ENCODE data around the gene SAPCD1.
A peak's percentile ranks its signal among the peaks of the same experiment; 100 is the strongest.

The SAPCD1 gene

GRCh38 chr6:31723980-31724691, 38.3 kb upstream of the SAPCD1 start:
- Mint-ChIP-seq H3K4me1 (ENCODE audit: low read depth in 2 of 2) (peaks cover 7 to 26% of the 10 kb centered on the region in 2 donors), H3K27me3 (no peaks in the 10 kb centered on the region), H3K9me3 (no peaks in the 10 kb centered on the region), H3K4me3 (no peak overlapping the region), H3K27ac (peak overlapping the region; percentile 33 to 44), H3K36me3 (ENCODE audit: insufficient read depth) (peaks cover 6% of the 10 kb centered on the region)
- no peak for DNase-seq
- ATAC-seq (replicated peaks), result no peak

- H3K9me3 Mint-ChIP-seq, result no peaks in the 10 kb centered on the region
- peaks cover 20 to 38% of the 10 kb centered on the region in 2 donors for H3K4me1 Mint-ChIP-seq (ENCODE audit: low read depth in 2 of 2)
- no peak overlapping the region for H3K4me3 Mint-ChIP-seq
- no peak for DNase-seq
- H3K36me3 Mint-ChIP-seq (ENCODE audit: insufficient read depth), result peaks cover 18% of the 10 kb centered on the region
- no peaks in the 10 kb centered on the region for H3K27me3 Mint-ChIP-seq
- H3K27ac Mint-ChIP-seq, result peak overlapping the region in 1 of 2 donors; percentile 53
- ATAC-seq (replicated peaks), result no peak
These were observed 36.7 kb upstream of the SAPCD1 start for GRCh38 chr6:31725502-31726350.

GRCh38 chr6:31727034-31727716, 35.3 kb upstream of the SAPCD1 start:
- peak overlapping the region; percentile 58 to 95 for H3K4me3 Mint-ChIP-seq
- no peaks in the 10 kb centered on the region for H3K9me3 Mint-ChIP-seq
- H3K36me3 Mint-ChIP-seq (ENCODE audit: insufficient read depth), result peaks cover 32% of the 10 kb centered on the region
- H3K27me3 Mint-ChIP-seq, result no peaks in the 10 kb centered on the region
- peaks cover 27 to 41% of the 10 kb centered on the region in 2 donors for H3K4me1 Mint-ChIP-seq (ENCODE audit: low read depth in 2 of 2)
- no peak for DNase-seq
- peak overlapping the region; percentile 3 to 35 for H3K27ac Mint-ChIP-seq
- peak; percentile 28 for ATAC-seq (replicated peaks)

- no peak for ATAC-seq (replicated peaks)
- Mint-ChIP-seq H3K9me3 (no peaks in the 10 kb centered on the region), H3K36me3 (ENCODE audit: insufficient read depth) (peaks cover 35% of the 10 kb centered on the region), H3K27me3 (no peaks in the 10 kb centered on the region), H3K4me1 (ENCODE audit: low read depth in 2 of 2) (peaks cover 28 to 41% of the 10 kb centered on the region in 2 donors), H3K27ac (peak overlapping the region in 1 of 2 donors; percentile 3), H3K4me3 (peak overlapping the region; percentile 95 to 97)
- no peak for DNase-seq
These were observed 34.5 kb upstream of the SAPCD1 start for GRCh38 chr6:31727717-31728671.

- Mint-ChIP-seq H3K36me3 (ENCODE audit: insufficient read depth) (peaks cover 44% of the 10 kb centered on the region), H3K4me1 (ENCODE audit: low read depth in 2 of 2) (peaks cover 38 to 44% of the 10 kb centered on the region in 2 donors), H3K4me3 (peak within 1 kb of the TSS; percentile 95 to 97), H3K27ac (peak within 1 kb of the TSS; percentile 81 to 83), H3K9me3 (no peaks in the 10 kb centered on the region), H3K27me3 (no peaks in the 10 kb centered on the region)
- ATAC-seq (replicated peaks) (peak; percentile 20), DNase-seq (no peak)
These were observed 33.5 kb upstream of the SAPCD1 start, which contains the start of gene DDAH2 for GRCh38 chr6:31728767-31729514. Gene DDAH2 (minus strand): TSS chr6:31729299. CDS start chr6:31729161, 138 bp downstream.

GRCh38 chr6:31729515-31729978, 32.9 kb upstream of the SAPCD1 start:
- no peaks in the 10 kb centered on the region for H3K27me3 Mint-ChIP-seq
- H3K4me1 Mint-ChIP-seq (ENCODE audit: low read depth in 2 of 2), result peaks cover 42 to 49% of the 10 kb centered on the region in 2 donors
- ATAC-seq (replicated peaks) (peak; percentile 76), DNase-seq (peak; percentile 73 to 79 (median 73))
- peak overlapping the region; percentile 95 to 97 for H3K4me3 Mint-ChIP-seq
- peaks cover 50% of the 10 kb centered on the region for H3K36me3 Mint-ChIP-seq (ENCODE audit: insufficient read depth)
- no peaks in the 10 kb centered on the region for H3K9me3 Mint-ChIP-seq
- H3K27ac Mint-ChIP-seq, result peak overlapping the region; percentile 81 to 83

- Mint-ChIP-seq H3K4me1 (ENCODE audit: low read depth in 2 of 2) (peaks cover 42 to 54% of the 10 kb centered on the region in 2 donors), H3K9me3 (no peaks in the 10 kb centered on the region), H3K4me3 (peak overlapping the region; percentile 95 to 97), H3K27me3 (no peaks in the 10 kb centered on the region), H3K36me3 (ENCODE audit: insufficient read depth) (peaks cover 56% of the 10 kb centered on the region), H3K27ac (peak overlapping the region; percentile 81 to 83)
- DNase-seq (peak; percentile 58 to 65 (median 63)), ATAC-seq (replicated peaks) (peak; percentile 54)
These were observed 32.4 kb upstream of the SAPCD1 start for GRCh38 chr6:31729979-31730630.

GRCh38 chr6:31730631-31731086, 31.8 kb upstream of the SAPCD1 start:
- peak overlapping the region; percentile 81 to 83 for H3K27ac Mint-ChIP-seq
- peaks cover 45 to 57% of the 10 kb centered on the region in 2 donors for H3K4me1 Mint-ChIP-seq (ENCODE audit: low read depth in 2 of 2)
- peak overlapping the region; percentile 95 to 97 for H3K4me3 Mint-ChIP-seq
- H3K36me3 Mint-ChIP-seq (ENCODE audit: insufficient read depth), result peaks cover 62% of the 10 kb centered on the region
- H3K9me3 Mint-ChIP-seq, result no peaks in the 10 kb centered on the region
- DNase-seq (no peak), ATAC-seq (replicated peaks) (no peak)
- no peaks in the 10 kb centered on the region for H3K27me3 Mint-ChIP-seq

- H3K27me3 Mint-ChIP-seq, result no peaks in the 10 kb centered on the region
These were observed 30.4 kb upstream of the SAPCD1 start for GRCh38 chr6:31732029-31732428.

GRCh38 chr6:31733734-31734133, 28.7 kb upstream of the SAPCD1 start:
- Mint-ChIP-seq H3K9me3 (no peaks in the 10 kb centered on the region), H3K27me3 (no peaks in the 10 kb centered on the region), H3K4me1 (ENCODE audit: low read depth in 2 of 2) (peaks cover 64 to 72% of the 10 kb centered on the region in 2 donors), H3K36me3 (ENCODE audit: insufficient read depth) (peaks cover 73% of the 10 kb centered on the region), H3K27ac (peak overlapping the region in 1 of 2 donors; percentile 90), H3K4me3 (peak overlapping the region; percentile 95 to 97)
- ATAC-seq (replicated peaks) (no peak), DNase-seq (no peak)

More at GRCh38 chr6:31732029-31732428, 30.4 kb upstream of the SAPCD1 start:
- Mint-ChIP-seq H3K27ac (no peak overlapping the region), H3K36me3 (ENCODE audit: insufficient read depth) (peaks cover 69% of the 10 kb centered on the region), H3K9me3 (no peaks in the 10 kb centered on the region), H3K4me3 (no peak overlapping the region), H3K4me1 (ENCODE audit: low read depth in 2 of 2) (peaks cover 59 to 60% of the 10 kb centered on the region in 2 donors)
- DNase-seq (no peak), ATAC-seq (replicated peaks) (no peak)

GRCh38 chr6:31734247-31734820, 28.1 kb upstream of the SAPCD1 start:
- H3K4me3 Mint-ChIP-seq, result peak overlapping the region; percentile 95 to 97
- no peaks in the 10 kb centered on the region for H3K9me3 Mint-ChIP-seq
- peak overlapping the region; percentile 89 to 90 for H3K27ac Mint-ChIP-seq
- ATAC-seq (replicated peaks), result peak; percentile 41
- peaks cover 64 to 74% of the 10 kb centered on the region in 2 donors for H3K4me1 Mint-ChIP-seq (ENCODE audit: low read depth in 2 of 2)
- DNase-seq, result no peak
- peaks cover 72% of the 10 kb centered on the region for H3K36me3 Mint-ChIP-seq (ENCODE audit: insufficient read depth)
- H3K27me3 Mint-ChIP-seq, result no peaks in the 10 kb centered on the region

All from effector memory CD8-positive, alpha-beta T cell (primary cell).